Suprapubic skin (tissue), 4 donors: ENCODE results near the gene MMAA.

Experiments
- CTCF ChIP-seq, 2 donors: fragments of 200-600 bp in 1 of 2; fragments of 450-650 bp in 1 of 2; sonication (generic) in 1 of 2; IDR thresholded peaks; one replicate each; pipeline ENCODE4 v1.5.1; 2016 to 2019; ENCODE audit warnings: antibody characterized with exemption in 2 of 2, mild to moderate bottlenecking in 1 of 2, moderate library complexity in 1 of 2
- EP300 ChIP-seq: sonication (generic); formaldehyde crosslinking; IDR thresholded peaks from one replicate; pipeline ENCODE4 v1.6.1; 2017; ENCODE audit warnings: antibody characterized with exemption
- POLR2A ChIP-seq, 2 donors: fragments of 450-650 bp; IDR thresholded peaks; one replicate each; pipeline ENCODE4 v1.6.1; 2017; ENCODE audit warnings: antibody characterized with exemption in 2 of 2, mild to moderate bottlenecking in 2 of 2, moderate library complexity in 2 of 2
- POLR2AphosphoS5 ChIP-seq, 3 donors: sonication (generic); formaldehyde crosslinking; IDR thresholded peaks; one replicate each; pipeline ENCODE4 v1.6.1; 2017; ENCODE audit warnings: antibody characterized with exemption in 3 of 3

GRCh38 chr4:145618210-145618931 is 814 bp upstream of the MMAA start:
- TF ChIP-seq CTCF (IDR thresholded peaks at IDR 0.05) = no peak
- TF ChIP-seq EP300 = no peak
- TF ChIP-seq POLR2A (IDR thresholded peaks at IDR 0.05) = no peak
- no peak for TF ChIP-seq POLR2AphosphoS5 (IDR thresholded peaks at IDR 0.05)
